HG03159 (cell line): ENCODE data around the gene ZYG11B.
"Not testable (repeated sequence)": the region's sequence is repeated elsewhere in the genome, so short reads cannot be mapped to it uniquely, and the experiment has no call there.

Experiments used
- ATAC-seq: cut with Tn5 transposase; IDR thresholded peaks from one replicate; pipeline ENCODE4 v1.9.1; 2021; ENCODE audit warnings: mild to moderate bottlenecking, moderate library complexity; ENCODE audit not compliant: unreplicated experiment

Gene ZYG11B

DNA sequence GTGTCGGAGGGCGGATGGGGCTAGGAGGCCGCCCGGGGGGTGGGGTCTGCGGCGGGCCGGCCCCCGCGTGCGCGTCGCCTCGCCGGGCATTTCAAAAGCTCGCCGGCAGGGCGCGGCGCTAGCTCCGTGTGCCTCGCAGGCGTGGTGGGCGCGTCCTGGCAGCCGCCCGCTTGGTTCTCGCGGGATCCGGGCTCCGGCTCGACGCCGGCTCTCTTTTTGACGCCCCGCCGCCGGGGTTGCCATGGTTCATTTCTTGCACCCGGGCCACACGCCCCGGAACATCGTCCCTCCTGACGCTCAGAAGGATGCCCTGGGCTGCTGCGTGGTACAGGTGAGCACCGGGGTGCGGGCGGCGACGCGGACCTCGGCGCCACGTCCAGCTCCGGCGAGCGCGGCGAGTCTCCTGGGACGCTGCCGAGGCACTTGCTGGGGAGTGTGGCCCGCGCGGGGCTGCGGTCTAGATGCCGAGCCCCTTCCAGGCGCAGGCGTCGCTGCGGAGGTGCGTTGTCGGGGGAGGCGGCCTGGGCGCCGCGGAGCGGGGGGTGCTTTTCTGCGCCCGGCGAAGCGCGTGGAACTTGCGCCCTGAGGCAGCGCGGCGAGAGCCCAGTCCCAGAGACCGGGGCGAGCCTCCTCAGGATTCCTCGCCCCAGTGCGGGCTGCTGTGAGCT lies 116.5 kb downstream of the ZYG11B start, which contains the start of gene ZYG11A:
TSS of gene ZYG11A (plus strand) at position 118 of the 668 bp plus-strand sequence. CDS start at position 242, 124 bp downstream.
- peak; percentile 85 for ATAC-seq

DNA sequence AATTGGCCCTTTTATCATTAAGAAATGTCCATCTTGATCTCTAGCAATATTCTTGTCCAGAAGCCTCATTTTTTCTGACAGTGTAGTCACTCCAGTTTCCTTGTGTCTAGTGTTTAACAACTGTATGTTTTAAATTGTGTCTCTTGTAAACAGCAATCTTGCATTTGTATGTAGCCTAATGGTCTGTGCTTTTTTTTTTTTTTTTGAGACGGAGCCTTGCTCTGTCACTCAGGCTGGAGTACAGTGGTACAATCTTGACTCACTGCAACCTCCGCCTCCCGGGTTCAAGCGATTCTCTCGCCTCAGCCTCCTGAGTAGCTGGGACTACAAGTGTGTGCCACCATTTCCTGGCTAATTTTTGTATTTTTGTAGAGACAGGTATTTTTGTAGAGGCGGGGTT lies 118.9 kb downstream of the ZYG11B start:
- not testable (repeated sequence) for ATAC-seq

DNA sequence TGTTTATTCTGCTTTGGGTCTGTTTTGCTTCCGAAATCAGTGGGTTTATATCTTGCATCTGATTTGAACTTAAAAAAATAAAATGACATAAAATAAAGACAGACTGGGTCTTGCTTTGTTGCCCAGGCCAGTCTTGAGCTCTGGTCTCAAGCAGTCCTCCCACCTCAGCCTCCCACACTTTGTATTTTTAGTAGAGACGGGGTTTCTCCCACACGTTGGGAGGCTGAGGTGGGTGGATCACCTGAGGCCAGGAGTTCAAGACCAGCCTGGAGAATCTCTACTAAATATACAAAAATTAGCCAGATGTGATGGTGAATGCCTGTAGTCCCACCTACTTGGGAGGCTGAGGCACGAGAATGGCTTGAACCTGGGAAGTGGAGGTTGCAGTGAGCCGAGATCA lies 122.2 kb downstream of the ZYG11B start:
- no peak for ATAC-seq

DNA sequence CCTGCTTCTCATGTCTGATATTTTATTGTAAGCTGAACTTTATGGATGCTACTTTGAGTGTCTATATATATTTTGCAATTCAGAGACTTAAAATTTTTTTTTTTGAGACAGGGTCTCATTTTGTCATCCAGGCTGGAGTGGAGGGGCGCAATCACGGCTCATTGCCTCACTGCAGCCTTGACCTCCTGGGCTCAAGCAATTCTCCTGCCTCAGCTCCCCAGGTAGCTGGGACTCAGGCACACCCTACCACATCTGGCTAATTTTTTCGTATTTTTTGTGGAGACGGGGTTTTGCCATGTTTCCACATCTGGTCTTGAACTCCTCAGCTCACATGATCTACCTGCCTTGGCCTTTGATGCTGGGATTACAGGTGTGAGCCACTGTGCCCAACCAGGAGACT lies 124.7 kb downstream of the ZYG11B start:
- no peak for ATAC-seq

DNA sequence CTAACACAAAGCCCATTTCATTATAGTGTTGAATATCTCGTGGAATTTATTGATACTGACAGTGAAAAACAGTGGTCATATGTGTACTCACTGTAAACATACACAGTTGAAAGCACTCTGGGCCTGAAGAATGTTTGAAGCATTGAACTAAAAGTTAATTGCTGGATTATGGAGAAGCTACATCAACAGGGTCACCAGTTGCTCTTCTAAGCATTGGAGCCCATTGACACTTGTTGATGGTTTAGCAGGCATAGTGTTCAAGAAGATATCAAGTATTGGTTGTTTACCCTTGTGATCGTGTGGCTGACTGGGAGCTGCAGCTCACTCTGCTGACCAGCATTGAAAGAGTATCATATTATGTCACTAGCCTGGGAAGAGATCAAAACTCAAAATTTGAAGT lies 126.6 kb downstream of the ZYG11B start:
- ATAC-seq = no peak

DNA sequence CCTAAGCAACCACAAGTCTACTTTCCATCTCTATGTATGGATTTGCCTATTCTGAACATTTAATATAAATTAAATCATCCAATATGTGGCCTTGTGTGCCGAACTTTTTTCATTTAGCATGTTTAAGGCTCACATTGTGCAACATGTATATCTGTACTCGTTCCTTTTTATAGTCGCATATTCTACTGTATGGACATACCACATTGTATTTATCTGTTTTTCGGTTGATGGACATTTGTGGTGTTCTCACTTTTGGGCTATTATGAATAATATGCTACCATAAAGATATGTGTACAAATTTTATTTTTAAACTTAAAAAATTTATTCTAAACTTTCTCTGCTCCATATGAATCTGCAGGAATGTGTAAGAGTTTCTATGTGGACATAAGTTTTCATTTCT lies 129.3 kb downstream of the ZYG11B start:
- no peak for ATAC-seq

DNA sequence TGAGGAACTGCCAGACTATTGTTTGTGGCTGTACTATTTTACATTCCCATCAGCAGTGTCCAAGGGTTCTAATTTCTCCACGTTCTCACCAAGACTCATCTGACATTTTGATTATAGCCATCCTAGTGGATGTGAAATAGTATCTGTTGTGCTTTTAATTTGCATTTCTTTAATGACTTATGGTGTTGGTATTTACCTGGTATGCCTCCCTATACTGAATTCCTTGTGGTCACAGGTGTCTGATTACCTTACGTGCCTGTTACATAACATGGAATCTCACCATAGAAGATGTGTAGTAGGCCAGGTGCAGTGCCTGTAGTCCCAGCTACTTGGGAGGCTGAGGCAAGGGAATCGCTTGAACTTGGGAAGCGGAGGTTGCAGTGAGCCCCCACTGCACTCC lies 129.8 kb downstream of the ZYG11B start:
- no peak for ATAC-seq

DNA sequence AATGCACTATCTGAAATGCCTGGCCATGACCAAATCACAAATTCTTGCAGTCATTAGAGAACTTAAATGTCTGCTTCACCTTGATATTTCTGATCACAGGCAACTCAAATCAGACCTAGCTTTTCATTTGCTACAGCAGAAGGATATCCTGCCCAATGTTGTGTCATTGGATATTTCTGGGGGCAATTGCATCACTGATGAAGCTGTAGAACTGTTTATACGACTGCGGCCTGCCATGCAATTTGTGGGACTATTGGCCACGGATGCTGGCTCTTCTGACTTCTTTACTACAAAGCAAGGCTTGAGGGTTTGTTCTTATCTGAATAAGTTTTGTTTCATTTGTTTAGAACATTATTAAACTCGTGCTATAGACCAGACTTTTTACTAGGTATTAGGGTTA lies 131.2 kb downstream of the ZYG11B start:
- ATAC-seq = no peak

DNA sequence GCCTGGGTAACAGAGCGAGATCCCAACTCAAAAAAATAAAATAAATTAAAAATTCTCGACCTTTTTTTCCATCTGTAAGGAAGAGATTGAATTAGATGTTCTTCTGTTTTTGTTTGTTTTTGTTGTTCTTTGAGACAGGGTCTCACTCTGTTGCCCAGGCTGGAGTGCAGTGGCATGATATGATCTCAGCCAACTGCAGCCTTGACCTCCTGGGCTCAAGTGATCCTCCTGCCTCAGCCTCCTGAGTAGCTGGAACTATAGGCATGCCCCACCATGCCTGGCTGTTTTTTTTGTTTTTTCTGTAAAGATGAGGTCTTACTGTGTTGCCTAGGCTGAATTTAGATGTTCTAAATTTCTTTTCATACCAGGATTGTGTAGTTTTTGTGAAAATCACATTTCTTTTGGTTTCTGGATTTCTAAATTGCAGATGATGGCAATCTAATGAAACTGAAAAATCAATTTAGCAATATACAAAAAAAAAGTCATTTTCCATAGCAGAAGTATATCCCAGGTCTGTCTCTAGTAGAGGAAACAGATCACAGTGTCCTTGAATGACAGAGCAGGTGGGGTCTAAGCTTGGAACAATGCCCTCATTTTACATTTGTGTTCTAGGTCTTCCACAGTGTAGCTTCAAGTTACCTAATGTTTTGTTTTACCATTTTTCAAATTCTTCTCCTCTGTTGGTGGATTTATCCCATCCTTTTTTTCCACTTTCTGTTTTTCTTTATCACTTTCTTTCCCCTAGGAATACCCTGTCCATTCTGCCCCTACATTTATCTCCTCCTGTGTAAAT lies 136.6 kb downstream of the ZYG11B start:
- ATAC-seq = no peak

DNA sequence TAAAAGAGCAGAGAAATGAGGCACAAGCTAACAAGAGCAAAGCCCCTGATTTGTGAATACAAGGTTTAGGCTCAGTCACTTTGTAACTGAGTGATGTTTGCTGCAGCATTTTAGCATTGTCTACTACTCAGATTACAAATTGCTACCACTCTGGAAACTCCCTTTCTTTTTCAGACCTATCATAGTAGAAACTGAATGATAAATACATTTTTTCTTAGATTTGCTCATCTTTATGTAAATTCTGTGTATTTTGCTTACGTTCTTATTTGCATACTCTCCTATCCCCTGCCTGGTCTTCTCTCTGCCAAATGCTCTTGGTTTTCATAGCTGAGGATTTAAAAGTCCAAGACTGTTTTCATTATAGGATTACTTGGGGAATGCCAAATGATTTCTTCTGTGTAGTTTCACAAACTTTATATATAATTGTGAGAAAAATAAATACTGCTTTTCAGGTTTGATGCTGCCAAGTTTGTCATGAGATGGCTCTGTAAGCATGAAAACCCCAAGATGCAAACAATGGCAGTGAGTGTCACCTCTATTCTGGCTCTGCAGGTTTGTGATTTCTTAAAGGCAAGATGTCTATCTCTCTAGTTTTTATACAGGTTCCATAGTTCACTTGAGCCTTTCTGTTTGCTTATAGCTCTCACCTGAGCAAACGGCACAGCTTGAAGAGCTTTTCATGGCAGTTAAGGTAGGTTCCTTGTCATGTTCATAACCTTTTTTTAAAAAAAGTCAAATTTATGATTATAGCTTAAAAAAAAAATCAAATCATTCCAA lies 141.0 kb downstream of the ZYG11B start:
- ATAC-seq = peak; percentile 87

DNA sequence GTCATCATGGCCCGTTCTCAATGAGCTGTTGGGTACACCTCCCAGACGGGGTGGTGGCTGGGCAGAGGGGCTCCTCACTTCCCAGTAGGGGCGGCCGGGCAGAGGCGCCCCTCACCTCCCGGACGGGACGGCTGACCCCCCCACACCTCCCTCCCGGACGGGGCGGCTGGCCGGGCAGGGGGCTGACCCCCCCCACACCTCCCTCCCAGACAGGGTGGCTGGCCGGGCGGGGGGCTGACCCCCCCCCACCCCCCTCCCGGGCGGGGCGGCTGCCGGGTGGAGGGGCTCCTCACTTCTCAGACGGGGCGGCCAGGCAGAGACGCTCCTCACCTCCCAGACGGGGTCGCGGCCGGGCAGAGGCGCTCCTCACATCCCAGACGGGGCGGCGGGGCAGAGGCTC lies 143.5 kb downstream of the ZYG11B start:
- not testable (repeated sequence) for ATAC-seq

DNA sequence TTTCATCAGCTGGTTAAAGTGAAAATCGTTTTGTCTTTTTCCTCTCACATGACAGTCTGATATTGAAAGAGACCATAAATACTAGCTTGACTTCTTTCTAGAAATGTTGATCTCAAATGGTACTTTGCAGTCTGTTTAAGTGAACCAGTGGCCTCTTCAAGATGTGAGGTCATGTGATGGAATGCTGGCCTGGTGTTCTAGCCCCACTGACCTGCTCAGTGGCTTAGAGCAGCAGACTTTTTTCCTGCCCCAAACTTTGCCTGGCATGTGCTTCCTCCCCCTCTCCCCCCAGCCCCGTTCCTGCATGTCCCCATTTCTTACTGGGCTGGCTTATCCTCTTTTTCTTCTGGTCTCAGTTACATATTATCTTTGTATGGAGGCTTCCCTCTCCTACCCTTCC lies 150.6 kb downstream of the ZYG11B start:
- no peak for ATAC-seq
